Activated B cell treated with CpG ODN at 0.5 μM for 24 hours (primary cell): ENCODE measurements around the gene PGBD5. TPM values are rescaled to one million over a fixed set of nuclear protein-coding genes. Genes with fewer than 3 reads are reported as not detected.

Source experiments
- ATAC-seq: fragments of 200-7000 bp; cut with Tn5 transposase; one replicate; pipeline ENCODE4 v1.10.0; 2021; ENCODE audit warnings: low read depth, mild to moderate bottlenecking, moderate library complexity
- CTCF ChIA-PET: fragments of 350-600 bp; sonication (Branson Sonifier 250); formaldehyde crosslinking; loops from one replicate; lab custom pipeline; 2021; ENCODE audit warnings: antibody characterized with exemption; lab: Charles Lee
- POLR2A ChIA-PET: fragments of 350-600 bp; sonication (Branson Sonifier 250); formaldehyde crosslinking; loops from one replicate; lab custom pipeline; 2021; ENCODE audit warnings: antibody characterized with exemption; lab: Charles Lee
- DNase-seq: peaks from one replicate; pipeline ENCODE4 v3.0.0; 2022
- H3K27ac Mint-ChIP-seq: one replicate; pipeline ENCODE4 v1.8.0; 2020; ENCODE audit warnings: mixed read lengths
- H3K27me3 Mint-ChIP-seq: one replicate; pipeline ENCODE4 v1.8.0; 2021; ENCODE audit warnings: mixed read lengths
- H3K36me3 Mint-ChIP-seq: one replicate; pipeline ENCODE4 v1.8.0; 2021; ENCODE audit warnings: low read depth, mixed read lengths
- H3K4me1 Mint-ChIP-seq: one replicate; pipeline ENCODE4 v1.8.0; 2021; ENCODE audit warnings: mixed read lengths
- H3K4me3 Mint-ChIP-seq: one replicate; pipeline ENCODE4 v1.8.0; 2020; ENCODE audit warnings: mild to moderate bottlenecking, mixed read lengths
- H3K9me3 Mint-ChIP-seq: one replicate; pipeline ENCODE4 v1.8.0; 2020; ENCODE audit warnings: mixed read lengths
- CTCF ChIP-seq: fragments of 200-600 bp; IDR thresholded peaks from one replicate; pipeline ENCODE4 v1.8.0; 2022; ENCODE audit warnings: antibody characterized with exemption, mild to moderate bottlenecking
- intact Hi-C: fragments of 100-400 bp; cut with micrococcal nuclease; formaldehyde crosslinking; loops from one replicate; pipeline ENCODE4 v1.15.1; 2024
- total RNA-seq: library from RNA; stranded (reverse); gene quantifications from 2 replicates; pipeline ENCODE4 v1.2.3, GENCODE V29; 2022

The PGBD5 gene
- total RNA-seq, 1 donor from 2014 or later, result not detected

GRCh38 chr1:230279583-230279945 is 146.6 kb downstream of the PGBD5 start:
- Mint-ChIP-seq H3K36me3 (peaks cover 66% of the 10 kb centered on the region), H3K9me3 (no peaks in the 10 kb centered on the region), H3K4me3 (no peak overlapping the region), H3K27ac (peak overlapping the region; percentile 18), H3K27me3 (no peaks in the 10 kb centered on the region), H3K4me1 (peaks cover 79% of the 10 kb centered on the region)
- DNase-seq (no peak), ATAC-seq (no peak)
- ChIA-PET POLR2A (interaction anchor here (0.5 to 1.0 kb wide), 3 partner anchors 11 to 423 kb away, joined by 3 to 5 read pairs (median 3); no protein-coding TSS in a partner anchor), CTCF (interaction anchor here (1.1 kb wide), 1 partner anchor 619 kb away, joined by 3 read pairs; no protein-coding TSS in a partner anchor)
- no peak for TF ChIP-seq CTCF
- intact Hi-C loops, result loop anchor here (10.0 kb wide), 1 partner anchor 175 kb away; no protein-coding TSS in a partner anchor

- peaks cover 81% of the 10 kb centered on the region for H3K4me1 Mint-ChIP-seq
- no peak overlapping the region for H3K4me3 Mint-ChIP-seq
- no peak for TF ChIP-seq CTCF
- no peak for ATAC-seq
- H3K27ac Mint-ChIP-seq, result no peak overlapping the region
- ChIA-PET POLR2A (interaction anchor here (0.6 to 1.0 kb wide), 2 partner anchors 10 to 423 kb away, joined by 3 read pairs; no protein-coding TSS in a partner anchor), CTCF (interaction anchor here (1.1 kb wide), 1 partner anchor 618 kb away, joined by 3 read pairs; no protein-coding TSS in a partner anchor)
- H3K9me3 Mint-ChIP-seq, result no peaks in the 10 kb centered on the region
- H3K27me3 Mint-ChIP-seq, result no peaks in the 10 kb centered on the region
- DNase-seq, result no peak
- intact Hi-C loops, result loop anchor here (10.0 kb wide), 1 partner anchor 174 kb away; no protein-coding TSS in a partner anchor
- peaks cover 64% of the 10 kb centered on the region for H3K36me3 Mint-ChIP-seq
These were observed 147.1 kb downstream of the PGBD5 start for GRCh38 chr1:230278871-230279582.

GRCh38 chr1:230278376-230278775 is 147.8 kb downstream of the PGBD5 start:
- CTCF ChIA-PET, result no interaction called here
- peaks cover 61% of the 10 kb centered on the region for H3K36me3 Mint-ChIP-seq
- no peak for ATAC-seq

GRCh38 chr1:230277201-230278025 is 148.7 kb downstream of the PGBD5 start:
- peak overlapping the region; percentile 19 for H3K4me3 Mint-ChIP-seq

More at GRCh38 chr1:230278376-230278775, 147.8 kb downstream of the PGBD5 start:
- no peak for TF ChIP-seq CTCF
- POLR2A ChIA-PET, result no interaction called here
- intact Hi-C loops, result loop anchor here (10.0 kb wide), 1 partner anchor 174 kb away; no protein-coding TSS in a partner anchor
- H3K9me3 Mint-ChIP-seq, result no peaks in the 10 kb centered on the region
- DNase-seq, result no peak
- H3K4me1 Mint-ChIP-seq, result peaks cover 82% of the 10 kb centered on the region
- H3K27ac Mint-ChIP-seq, result no peak overlapping the region
- H3K4me3 Mint-ChIP-seq, result no peak overlapping the region
- no peaks in the 10 kb centered on the region for H3K27me3 Mint-ChIP-seq

More at GRCh38 chr1:230277201-230278025, 148.7 kb downstream of the PGBD5 start:
- POLR2A ChIA-PET, result interaction anchor here (1.0 kb wide), 1 partner anchor 168 kb away, joined by 3 read pairs; no protein-coding TSS in a partner anchor
- Mint-ChIP-seq H3K4me1 (peaks cover 82% of the 10 kb centered on the region), H3K27ac (peak overlapping the region; percentile 27), H3K27me3 (no peaks in the 10 kb centered on the region), H3K36me3 (peaks cover 60% of the 10 kb centered on the region), H3K9me3 (no peaks in the 10 kb centered on the region)
- no peak for ATAC-seq
- intact Hi-C loops, result loop anchor here (10.0 kb wide), 1 partner anchor 173 kb away; no protein-coding TSS in a partner anchor
- CTCF ChIA-PET, result no interaction called here
- DNase-seq, result no peak
- TF ChIP-seq CTCF, result no peak
